T47D (cell line): ENCODE data around the gene ATRN.
A peak's percentile ranks its signal among the peaks of the same experiment; 100 is the strongest.

Experiments
- DNase-seq, 2 experiments: peaks; one replicate each; pipeline versions ENCODE4 v3.0.0 to v3.0.0-alpha.2; 2011 to 2012; ENCODE audit warnings: low read depth in 1 of 2, low spot score in 1 of 2
- JUND ChIP-seq: IDR thresholded peaks from 2 replicates; pipeline ENCODE4 v1.6.1; 2012; ENCODE audit warnings: low read depth
- in situ Hi-C: cut with HindIII; loops from 2 replicates; pipeline ENCODE4 v1.10.0; 2016; ENCODE audit warnings: low sequenced_read_pairs, low pct_unique_long_range_greater_than_20kb

Gene ATRN

GRCh38 chr20:3630429-3630828 lies 159.6 kb downstream of the ATRN start:
- in situ Hi-C loops: no loop called here
- no peak for TF ChIP-seq JUND
- DNase-seq: no peak

DNA sequence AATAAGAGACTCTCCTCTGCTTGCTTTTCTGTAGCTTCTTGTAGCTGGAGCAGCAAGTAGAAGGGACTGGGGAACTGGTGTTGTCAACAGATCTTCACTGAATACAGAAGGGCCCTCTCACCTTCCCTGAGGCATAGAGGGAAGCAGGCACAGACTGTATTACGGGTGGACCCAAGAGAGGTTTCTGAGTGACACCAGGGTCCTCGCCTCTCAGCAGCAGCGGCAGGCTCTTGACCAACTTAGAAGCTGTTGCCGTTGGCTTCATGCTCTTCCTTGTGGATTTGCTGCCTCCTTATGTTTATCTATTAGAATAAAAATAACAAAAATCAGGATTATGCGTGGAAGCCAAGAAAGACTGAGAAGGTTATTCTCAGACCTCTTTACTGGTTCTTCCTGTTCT lies 160.7 kb downstream of the ATRN start:
- DNase-seq: no peak
- in situ Hi-C loops: no loop called here

GRCh38 chr20:3632311-3633004 lies 161.6 kb downstream of the ATRN start:
- TF ChIP-seq JUND: no peak
- in situ Hi-C loops: no loop called here
- DNase-seq: peak in 1 of 2 experiments; percentile 30

More for the DNA sequence above, 160.7 kb downstream of the ATRN start:
- TF ChIP-seq JUND: no peak

DNA sequence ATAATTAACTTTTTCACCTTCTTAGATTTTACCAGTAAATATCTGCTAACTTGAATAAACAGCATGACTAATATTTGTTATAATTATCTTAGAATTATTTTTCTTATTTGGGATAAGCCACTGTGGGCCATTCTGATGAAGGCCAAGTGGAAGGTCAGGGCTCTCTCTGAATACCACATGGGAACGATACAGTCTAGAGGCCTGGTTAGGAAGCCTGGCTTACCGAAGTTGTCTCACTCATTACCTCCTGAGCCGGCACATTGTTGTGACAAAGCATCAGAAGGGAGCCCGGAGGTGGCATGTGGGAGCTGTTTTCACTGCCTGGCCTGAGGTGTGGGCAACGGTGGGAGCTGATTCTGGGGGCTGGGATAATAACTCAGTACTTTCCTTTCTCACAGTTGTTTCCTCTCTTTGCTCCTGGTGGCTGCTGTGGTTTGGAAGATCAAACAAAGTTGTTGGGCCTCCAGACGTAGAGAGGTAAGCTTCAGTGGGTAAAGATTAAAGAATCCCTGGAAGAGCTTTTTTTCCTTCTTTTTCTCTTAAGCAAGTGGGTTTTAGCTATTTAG lies 163.2 kb downstream of the ATRN start:
- no peak for TF ChIP-seq JUND
- DNase-seq: no peak
- in situ Hi-C loops: no loop called here

DNA sequence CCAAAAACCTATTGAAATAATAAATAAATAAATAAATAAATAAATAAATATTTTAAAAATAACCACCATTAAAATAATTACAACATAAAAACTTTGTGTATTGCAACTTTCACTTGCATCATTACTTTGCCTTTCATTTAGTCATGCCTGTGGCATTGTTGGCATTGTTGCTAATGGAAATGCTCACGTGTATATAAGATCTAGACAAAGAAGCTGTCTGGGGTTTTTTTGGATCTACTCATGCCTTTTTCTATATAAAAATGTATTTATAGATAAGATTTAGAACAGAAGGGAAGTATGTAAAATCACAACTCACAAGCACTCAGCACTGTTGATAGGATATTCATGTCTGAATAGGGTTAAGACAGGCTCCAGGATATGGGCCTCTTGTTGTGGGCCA lies 164.5 kb downstream of the ATRN start:
- in situ Hi-C loops: no loop called here
- DNase-seq: no peak
- no peak for TF ChIP-seq JUND

GRCh38 chr20:3640259-3640658 lies 169.4 kb downstream of the ATRN start:
- in situ Hi-C loops: no loop called here
- no peak for DNase-seq
- no peak for TF ChIP-seq JUND

DNA sequence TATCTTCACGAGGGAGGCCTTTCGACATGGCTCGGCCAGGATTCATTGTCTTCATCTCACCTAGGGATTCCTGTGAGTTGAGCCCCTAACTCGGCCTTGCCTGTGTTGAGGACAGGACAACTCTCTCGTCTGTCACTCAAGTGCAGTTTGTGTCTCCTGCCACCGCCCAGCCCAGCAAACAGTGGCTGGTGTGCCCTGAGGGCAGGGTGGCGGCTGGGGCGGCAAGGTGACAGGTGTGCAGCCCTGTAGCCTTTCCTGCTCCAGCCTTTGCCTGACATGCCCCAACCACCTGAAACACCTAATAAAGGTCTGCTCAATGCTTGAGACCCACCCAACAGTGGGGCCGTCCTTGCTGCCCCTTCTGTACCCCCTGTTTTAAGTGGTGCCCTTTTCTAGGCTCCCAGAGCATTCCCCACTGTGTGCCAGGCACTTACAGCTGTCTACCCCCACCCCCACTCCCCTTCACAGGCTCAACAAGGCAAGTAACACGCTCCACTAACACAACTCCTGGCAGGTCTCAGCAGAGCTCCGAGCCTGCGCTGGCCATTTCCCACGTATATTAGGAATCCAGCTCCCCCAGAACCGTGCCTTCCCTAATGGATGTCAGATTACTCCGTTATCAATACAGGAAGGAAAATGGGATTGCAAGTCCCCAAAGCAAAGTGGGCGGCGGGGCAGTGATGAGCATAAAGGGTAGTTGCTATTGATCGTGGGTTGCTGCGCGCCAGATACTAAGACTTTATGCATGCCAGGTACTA lies 174.7 kb downstream of the ATRN start:
- TF ChIP-seq JUND: no peak
- in situ Hi-C loops: no loop called here
- no peak for DNase-seq

GRCh38 chr20:3646067-3646440 lies 175.2 kb downstream of the ATRN start:
- TF ChIP-seq JUND: no peak
- in situ Hi-C loops: no loop called here
- no peak for DNase-seq

DNA sequence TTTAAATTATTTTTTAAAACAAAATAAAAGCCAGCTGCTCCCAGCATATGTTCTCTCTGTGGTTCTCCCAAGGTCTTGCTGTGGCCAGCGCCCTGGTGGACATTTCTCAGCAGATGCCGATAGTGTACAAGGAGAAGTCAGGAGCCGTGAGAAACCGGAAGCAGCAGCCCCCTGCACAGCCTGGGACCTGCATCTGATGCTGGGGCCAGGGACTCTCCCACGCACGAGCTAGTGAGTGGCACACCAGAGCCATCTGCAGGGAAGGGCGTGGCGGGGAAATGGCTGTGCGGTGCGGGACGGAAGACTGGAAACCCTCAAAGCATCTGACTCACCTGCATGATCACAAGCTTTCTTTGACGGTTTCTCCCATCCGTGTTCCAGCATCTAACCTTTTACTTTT lies 175.8 kb downstream of the ATRN start:
- no peak for DNase-seq
- in situ Hi-C loops: no loop called here
- no peak for TF ChIP-seq JUND

- no peak for DNase-seq
- TF ChIP-seq JUND: no peak
- in situ Hi-C loops: no loop called here
Measured at GRCh38 chr20:3647473-3647872, 176.7 kb downstream of the ATRN start.

DNA sequence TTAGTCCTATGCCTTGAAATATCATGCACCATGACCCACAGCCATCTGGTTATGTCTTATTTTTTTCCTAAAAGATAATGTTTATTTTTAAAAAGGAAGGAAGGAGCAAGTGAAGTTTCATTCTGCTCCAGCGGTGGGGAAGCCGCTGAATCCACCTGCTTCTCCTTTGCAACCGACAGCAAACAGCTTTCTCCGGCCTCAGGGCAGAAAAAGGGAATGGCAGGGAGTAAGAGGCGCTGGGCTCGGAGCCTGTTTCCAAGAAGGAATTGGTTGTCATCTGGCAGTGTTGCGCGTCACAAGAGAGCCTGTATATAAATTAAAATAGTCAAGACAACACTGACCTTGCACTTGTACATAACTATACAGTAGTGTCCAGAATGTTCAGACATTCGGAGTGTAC lies 178.1 kb downstream of the ATRN start:
- in situ Hi-C loops: no loop called here
- no peak for TF ChIP-seq JUND
- DNase-seq: no peak

- DNase-seq: no peak
- in situ Hi-C loops: no loop called here
- no peak for TF ChIP-seq JUND
Measured at GRCh38 chr20:3651204-3651962, 180.6 kb downstream of the ATRN start.

DNA sequence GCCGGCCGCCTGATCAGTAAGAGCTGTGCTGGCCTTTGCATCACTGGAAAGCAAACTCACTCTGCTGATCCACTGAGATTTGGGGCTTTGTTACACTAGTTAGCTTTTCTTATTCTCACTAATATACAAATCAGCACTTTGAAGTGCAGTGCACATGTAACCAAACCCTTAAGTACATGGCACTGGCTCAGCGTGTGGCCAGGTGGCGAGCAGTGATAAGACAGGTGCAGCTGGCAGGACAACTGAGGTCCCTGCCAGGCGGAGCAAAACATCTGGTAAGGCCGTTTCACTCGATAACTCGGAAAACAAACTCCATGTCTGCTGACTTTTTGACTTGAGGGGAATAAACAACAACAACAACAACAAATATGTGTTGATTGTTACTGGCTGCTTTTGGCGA lies 181.4 kb downstream of the ATRN start:
- no peak for DNase-seq
- in situ Hi-C loops: no loop called here

More for the DNA sequence above, 181.4 kb downstream of the ATRN start:
- TF ChIP-seq JUND: no peak
